K562 (cell line): ENCODE measurements around the gene RDH14. TPM values are rescaled to one million over a fixed set of nuclear protein-coding genes. Genes with fewer than 3 reads are reported as not detected.

Experiments
- POU5F1 ChIP-seq: fragments of 150-350 bp; IDR thresholded peaks from 2 replicates; pipeline ENCODE4 v1.6.1; 2014; ENCODE audit warnings: borderline replicate concordance, low read length, low read depth, mild to moderate bottlenecking; ENCODE audit not compliant: partially characterized antibody
- RBM17 ChIP-seq: fragments of 200-400 bp; formaldehyde crosslinking; IDR thresholded peaks from 2 replicates; pipeline ENCODE4 v1.6.1; 2017; ENCODE audit warnings: low read depth, mild to moderate bottlenecking, low read length, borderline replicate concordance
- STAT5B ChIP-seq: fragments of 250-450 bp; sonication (Bioruptor Pico); IDR thresholded peaks from 2 replicates; pipeline ENCODE4 v1.8.0; 2021; ENCODE audit warnings: mild to moderate bottlenecking, inconsistent platforms
- ZNF165 ChIP-seq: fragments of 250-450 bp; sonication (Bioruptor Pico); IDR thresholded peaks from 2 replicates; pipeline ENCODE4 v1.4.0; 2020; ENCODE audit warnings: borderline replicate concordance
- polyA plus RNA-seq, 8 experiments: library from polyadenylated mRNA; depleted of rRNA in 4 of 8; stranded (reverse) in 5 of 8; unstranded in 3 of 8; fragments of >200 nt; fragmentation: Nextera tagmentation in 2 of 8; fragmentation: Illumina TruSeq in 1 of 8; extraction: Ambion mirVana in 2 of 8; extraction: Trizol in 1 of 8; gene quantifications; 2 replicates each; pipeline versions ENCODE4 v1.2.1 to v1.2.3, GENCODE V29; 2011 to 2014; ENCODE audit warnings: inconsistent platforms in 1 of 8, missing spikeins in 1 of 8
- total RNA-seq, 7 experiments: library from RNA; depleted of rRNA in 6 of 7; stranded (reverse); fragments of >200 nt in 6 of 7; fragmentation: Illumina TruSeq in 2 of 7; extraction: Trizol in 2 of 7; gene quantifications; 2 replicates each; pipeline versions ENCODE4 v1.2.1 to v1.2.3, GENCODE V29; 2011 to 2021; ENCODE audit warnings: low replicate concordance in 1 of 7
- TF ChIP-seq, protein P1 (sequence below): fragments of 200-600 bp; sonication (generic); IDR thresholded peaks from one replicate; pipeline ENCODE4 v1.6.1; 2012; ENCODE audit warnings: mild to moderate bottlenecking, low read depth, low read length, inconsistent platforms

RDH14 gene
- total and polyA plus RNA-seq, 9 of the 15 experiments (the other 6 are each of a cell fraction or from before 2014, with no cell fraction given): 6.7 to 26.2 (median 20.9) TPM

DNA sequence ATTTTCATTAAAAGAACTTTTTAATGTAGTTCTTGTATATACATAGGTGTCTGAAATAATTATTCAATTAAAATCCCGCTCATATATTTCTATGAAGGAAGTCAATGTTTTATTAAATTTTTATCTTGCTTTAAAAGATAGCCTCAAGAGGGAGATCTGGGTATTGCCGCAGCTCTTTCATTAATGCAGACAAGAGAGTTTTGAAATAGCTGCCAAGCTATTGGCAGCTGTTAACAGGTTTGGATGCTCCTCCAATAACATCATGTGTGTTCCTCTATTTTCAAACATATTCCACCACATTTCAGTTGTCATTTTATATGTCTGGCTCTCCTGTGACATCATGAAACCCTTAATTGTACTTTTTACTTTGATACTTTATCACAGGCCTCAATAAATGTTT lies 41.8 kb upstream of the RDH14 start (continued):
- no peak for TF ChIP-seq STAT5B (CRISPR knock-in tag)
- no peak for TF ChIP-seq POU5F1
- no peak for TF ChIP-seq ZNF165 (CRISPR knock-in tag)
- TF ChIP-seq, protein P1, sequence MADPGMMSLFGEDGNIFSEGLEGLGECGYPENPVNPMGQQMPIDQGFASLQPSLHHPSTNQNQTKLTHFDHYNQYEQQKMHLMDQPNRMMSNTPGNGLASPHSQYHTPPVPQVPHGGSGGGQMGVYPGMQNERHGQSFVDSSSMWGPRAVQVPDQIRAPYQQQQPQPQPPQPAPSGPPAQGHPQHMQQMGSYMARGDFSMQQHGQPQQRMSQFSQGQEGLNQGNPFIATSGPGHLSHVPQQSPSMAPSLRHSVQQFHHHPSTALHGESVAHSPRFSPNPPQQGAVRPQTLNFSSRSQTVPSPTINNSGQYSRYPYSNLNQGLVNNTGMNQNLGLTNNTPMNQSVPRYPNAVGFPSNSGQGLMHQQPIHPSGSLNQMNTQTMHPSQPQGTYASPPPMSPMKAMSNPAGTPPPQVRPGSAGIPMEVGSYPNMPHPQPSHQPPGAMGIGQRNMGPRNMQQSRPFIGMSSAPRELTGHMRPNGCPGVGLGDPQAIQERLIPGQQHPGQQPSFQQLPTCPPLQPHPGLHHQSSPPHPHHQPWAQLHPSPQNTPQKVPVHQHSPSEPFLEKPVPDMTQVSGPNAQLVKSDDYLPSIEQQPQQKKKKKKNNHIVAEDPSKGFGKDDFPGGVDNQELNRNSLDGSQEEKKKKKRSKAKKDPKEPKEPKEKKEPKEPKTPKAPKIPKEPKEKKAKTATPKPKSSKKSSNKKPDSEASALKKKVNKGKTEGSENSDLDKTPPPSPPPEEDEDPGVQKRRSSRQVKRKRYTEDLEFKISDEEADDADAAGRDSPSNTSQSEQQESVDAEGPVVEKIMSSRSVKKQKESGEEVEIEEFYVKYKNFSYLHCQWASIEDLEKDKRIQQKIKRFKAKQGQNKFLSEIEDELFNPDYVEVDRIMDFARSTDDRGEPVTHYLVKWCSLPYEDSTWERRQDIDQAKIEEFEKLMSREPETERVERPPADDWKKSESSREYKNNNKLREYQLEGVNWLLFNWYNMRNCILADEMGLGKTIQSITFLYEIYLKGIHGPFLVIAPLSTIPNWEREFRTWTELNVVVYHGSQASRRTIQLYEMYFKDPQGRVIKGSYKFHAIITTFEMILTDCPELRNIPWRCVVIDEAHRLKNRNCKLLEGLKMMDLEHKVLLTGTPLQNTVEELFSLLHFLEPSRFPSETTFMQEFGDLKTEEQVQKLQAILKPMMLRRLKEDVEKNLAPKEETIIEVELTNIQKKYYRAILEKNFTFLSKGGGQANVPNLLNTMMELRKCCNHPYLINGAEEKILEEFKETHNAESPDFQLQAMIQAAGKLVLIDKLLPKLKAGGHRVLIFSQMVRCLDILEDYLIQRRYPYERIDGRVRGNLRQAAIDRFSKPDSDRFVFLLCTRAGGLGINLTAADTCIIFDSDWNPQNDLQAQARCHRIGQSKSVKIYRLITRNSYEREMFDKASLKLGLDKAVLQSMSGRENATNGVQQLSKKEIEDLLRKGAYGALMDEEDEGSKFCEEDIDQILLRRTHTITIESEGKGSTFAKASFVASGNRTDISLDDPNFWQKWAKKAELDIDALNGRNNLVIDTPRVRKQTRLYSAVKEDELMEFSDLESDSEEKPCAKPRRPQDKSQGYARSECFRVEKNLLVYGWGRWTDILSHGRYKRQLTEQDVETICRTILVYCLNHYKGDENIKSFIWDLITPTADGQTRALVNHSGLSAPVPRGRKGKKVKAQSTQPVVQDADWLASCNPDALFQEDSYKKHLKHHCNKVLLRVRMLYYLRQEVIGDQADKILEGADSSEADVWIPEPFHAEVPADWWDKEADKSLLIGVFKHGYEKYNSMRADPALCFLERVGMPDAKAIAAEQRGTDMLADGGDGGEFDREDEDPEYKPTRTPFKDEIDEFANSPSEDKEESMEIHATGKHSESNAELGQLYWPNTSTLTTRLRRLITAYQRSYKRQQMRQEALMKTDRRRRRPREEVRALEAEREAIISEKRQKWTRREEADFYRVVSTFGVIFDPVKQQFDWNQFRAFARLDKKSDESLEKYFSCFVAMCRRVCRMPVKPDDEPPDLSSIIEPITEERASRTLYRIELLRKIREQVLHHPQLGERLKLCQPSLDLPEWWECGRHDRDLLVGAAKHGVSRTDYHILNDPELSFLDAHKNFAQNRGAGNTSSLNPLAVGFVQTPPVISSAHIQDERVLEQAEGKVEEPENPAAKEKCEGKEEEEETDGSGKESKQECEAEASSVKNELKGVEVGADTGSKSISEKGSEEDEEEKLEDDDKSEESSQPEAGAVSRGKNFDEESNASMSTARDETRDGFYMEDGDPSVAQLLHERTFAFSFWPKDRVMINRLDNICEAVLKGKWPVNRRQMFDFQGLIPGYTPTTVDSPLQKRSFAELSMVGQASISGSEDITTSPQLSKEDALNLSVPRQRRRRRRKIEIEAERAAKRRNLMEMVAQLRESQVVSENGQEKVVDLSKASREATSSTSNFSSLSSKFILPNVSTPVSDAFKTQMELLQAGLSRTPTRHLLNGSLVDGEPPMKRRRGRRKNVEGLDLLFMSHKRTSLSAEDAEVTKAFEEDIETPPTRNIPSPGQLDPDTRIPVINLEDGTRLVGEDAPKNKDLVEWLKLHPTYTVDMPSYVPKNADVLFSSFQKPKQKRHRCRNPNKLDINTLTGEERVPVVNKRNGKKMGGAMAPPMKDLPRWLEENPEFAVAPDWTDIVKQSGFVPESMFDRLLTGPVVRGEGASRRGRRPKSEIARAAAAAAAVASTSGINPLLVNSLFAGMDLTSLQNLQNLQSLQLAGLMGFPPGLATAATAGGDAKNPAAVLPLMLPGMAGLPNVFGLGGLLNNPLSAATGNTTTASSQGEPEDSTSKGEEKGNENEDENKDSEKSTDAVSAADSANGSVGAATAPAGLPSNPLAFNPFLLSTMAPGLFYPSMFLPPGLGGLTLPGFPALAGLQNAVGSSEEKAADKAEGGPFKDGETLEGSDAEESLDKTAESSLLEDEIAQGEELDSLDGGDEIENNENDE: no peak
- no peak for TF ChIP-seq RBM17
